Kidney epithelial cell (primary cell): ENCODE data around the gene GLP1R. TPM values are rescaled to one million over a fixed set of nuclear protein-coding genes. Genes with fewer than 3 reads are reported as not detected.

Experiments used
- DNase-seq: peaks from one replicate; pipeline ENCODE4 v3.0.0-alpha.2; 2010; ENCODE audit warnings: low read depth
- H3K27me3 ChIP-seq: 2 replicates; pipeline ENCODE4 v1.6.0; 2011; ENCODE audit warnings: low read length; ENCODE audit not compliant: control insufficient read depth, insufficient read depth
- H3K36me3 ChIP-seq: 2 replicates; pipeline ENCODE4 v1.5.1; 2011; ENCODE audit warnings: low read length; ENCODE audit not compliant: control insufficient read depth, insufficient read depth
- H3K4me3 ChIP-seq: 2 replicates; pipeline ENCODE4 v1.5.1; 2011; ENCODE audit warnings: low read depth, mild to moderate bottlenecking, control low read depth, low read length
- CTCF ChIP-seq: IDR thresholded peaks from 2 replicates; pipeline ENCODE4 v1.5.1; 2011; ENCODE audit warnings: mild to moderate bottlenecking, moderate library complexity, low read length, control low read depth, inconsistent platforms; ENCODE audit not compliant: insufficient read depth, poor library complexity, severe bottlenecking
- total RNA-seq: library from RNA; depleted of rRNA; stranded (reverse); fragments of >200 nt; gene quantifications from 2 replicates; pipeline ENCODE4 v1.2.3, GENCODE V29; 2015

GLP1R gene
- total RNA-seq, 1 donor from 2014 or later = 0.17 TPM

GRCh38 chr6:39053854-39054576 lies 5.4 kb downstream of the GLP1R start:
- no peak for DNase-seq
- peaks cover 9% of the 10 kb centered on the region for H3K27me3 ChIP-seq
- H3K36me3 ChIP-seq = no peaks in the 10 kb centered on the region
- no peak overlapping the region for H3K4me3 ChIP-seq
- no peak for TF ChIP-seq CTCF

- H3K36me3 ChIP-seq = no peaks in the 10 kb centered on the region
- no peak overlapping the region for H3K4me3 ChIP-seq
- no peak for TF ChIP-seq CTCF
- H3K27me3 ChIP-seq = peaks cover 4% of the 10 kb centered on the region
- DNase-seq = no peak
Observed at GRCh38 chr6:39054577-39055142, 6.1 kb downstream of the GLP1R start.

- Histone ChIP-seq H3K27me3 (peaks cover 2% of the 10 kb centered on the region), H3K4me3 (no peak overlapping the region), H3K36me3 (no peaks in the 10 kb centered on the region)
- DNase-seq = no peak
- no peak for TF ChIP-seq CTCF
Observed at GRCh38 chr6:39055661-39056060, 7.1 kb downstream of the GLP1R start.

GRCh38 chr6:39056191-39056590 lies 7.6 kb downstream of the GLP1R start:
- no peaks in the 10 kb centered on the region for H3K36me3 ChIP-seq
- H3K27me3 ChIP-seq = peaks cover 4% of the 10 kb centered on the region
- no peak overlapping the region for H3K4me3 ChIP-seq
- no peak for DNase-seq
- no peak for TF ChIP-seq CTCF

- peaks cover 6% of the 10 kb centered on the region for H3K27me3 ChIP-seq
- DNase-seq = no peak
- TF ChIP-seq CTCF = no peak
- no peak overlapping the region for H3K4me3 ChIP-seq
- no peaks in the 10 kb centered on the region for H3K36me3 ChIP-seq
Observed at GRCh38 chr6:39056681-39057080, 8.1 kb downstream of the GLP1R start.
